K562 (cell line): Measurements from ENCODE around the gene P2RY14.

Source experiments
- ATF7 ChIP-seq: fragments of 450-650 bp; IDR thresholded peaks from 2 replicates; pipeline ENCODE4 v1.7.1; 2014; ENCODE audit warnings: mild to moderate bottlenecking, moderate library complexity
- ZNF639 ChIP-seq, 2 experiments: fragments of 200-800 bp in 1 of 2; sonication (Bioruptor generic) in 1 of 2; sonication (generic) in 1 of 2; formaldehyde crosslinking in 1 of 2; IDR thresholded peaks in 1 of 2; conservative IDR thresholded peaks in 1 of 2; 2 replicates each; pipeline versions ENCODE4 v1.5.0 to v1.6.1; 2016 to 2020; ENCODE audit warnings: missing compliant biosample characterization in 1 of 2, missing genetic modification characterization in 1 of 2, missing genetic modification reagents in 1 of 2
- TF ChIP-seq, protein P1 (sequence below): fragments of 250-450 bp; sonication (Bioruptor Pico); IDR thresholded peaks from 2 replicates; pipeline ENCODE4 v1.5.0; 2020; ENCODE audit warnings: mild to moderate bottlenecking

- TF ChIP-seq ATF7 (no peak), ZNF639 (CRISPR knock-in tag; conservative IDR thresholded peaks at IDR 0.05 in 1 of 2, IDR thresholded peaks at IDR 0.05 in 1 of 2) (no peak)
- TF ChIP-seq, protein P1, sequence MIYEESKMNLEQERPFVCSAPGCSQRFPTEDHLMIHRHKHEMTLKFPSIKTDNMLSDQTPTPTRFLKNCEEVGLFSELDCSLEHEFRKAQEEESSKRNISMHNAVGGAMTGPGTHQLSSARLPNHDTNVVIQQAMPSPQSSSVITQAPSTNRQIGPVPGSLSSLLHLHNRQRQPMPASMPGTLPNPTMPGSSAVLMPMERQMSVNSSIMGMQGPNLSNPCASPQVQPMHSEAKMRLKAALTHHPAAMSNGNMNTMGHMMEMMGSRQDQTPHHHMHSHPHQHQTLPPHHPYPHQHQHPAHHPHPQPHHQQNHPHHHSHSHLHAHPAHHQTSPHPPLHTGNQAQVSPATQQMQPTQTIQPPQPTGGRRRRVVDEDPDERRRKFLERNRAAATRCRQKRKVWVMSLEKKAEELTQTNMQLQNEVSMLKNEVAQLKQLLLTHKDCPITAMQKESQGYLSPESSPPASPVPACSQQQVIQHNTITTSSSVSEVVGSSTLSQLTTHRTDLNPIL, result no peak
These were observed 12.5 kb downstream of the P2RY14 start for GRCh38 chr3:151265866-151266265.
